HG02642 (cell line): ENCODE results near the gene MFAP4.

Experiments
- ATAC-seq: cut with Tn5 transposase; IDR thresholded peaks from one replicate; pipeline ENCODE4 v1.9.1; 2021; ENCODE audit warnings: mild to moderate bottlenecking; ENCODE audit not compliant: unreplicated experiment, poor library complexity

MFAP4 gene

DNA sequence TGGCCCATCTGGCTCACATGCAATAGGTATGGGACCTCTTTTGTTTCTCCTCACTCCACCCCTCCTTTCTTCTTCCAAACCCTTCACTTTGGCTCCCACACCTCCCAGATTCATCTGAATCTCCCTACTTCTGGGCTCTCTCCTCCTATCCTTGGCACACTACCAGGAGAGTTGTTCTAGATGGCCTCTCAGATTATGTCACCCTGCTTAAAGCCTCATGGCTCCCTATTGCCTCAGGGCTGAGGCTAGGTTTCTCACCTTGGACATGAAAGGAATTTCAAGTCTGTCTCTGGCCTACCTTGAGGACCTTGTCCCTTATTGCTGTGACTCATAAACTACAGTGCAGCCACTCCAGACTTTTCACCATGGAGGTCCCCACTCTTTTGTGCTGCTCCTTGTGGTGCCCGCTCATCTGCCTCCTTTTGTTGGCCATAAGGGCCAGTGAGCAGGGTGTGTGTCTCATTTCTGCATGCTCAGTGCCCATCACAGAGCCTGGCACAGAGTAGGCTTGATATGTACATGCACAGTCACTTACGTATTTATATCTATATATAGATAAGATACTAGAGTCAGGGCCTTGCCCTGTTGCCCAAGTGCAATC, 1.0 kb upstream of the MFAP4 start:
- ATAC-seq, result no peak

DNA sequence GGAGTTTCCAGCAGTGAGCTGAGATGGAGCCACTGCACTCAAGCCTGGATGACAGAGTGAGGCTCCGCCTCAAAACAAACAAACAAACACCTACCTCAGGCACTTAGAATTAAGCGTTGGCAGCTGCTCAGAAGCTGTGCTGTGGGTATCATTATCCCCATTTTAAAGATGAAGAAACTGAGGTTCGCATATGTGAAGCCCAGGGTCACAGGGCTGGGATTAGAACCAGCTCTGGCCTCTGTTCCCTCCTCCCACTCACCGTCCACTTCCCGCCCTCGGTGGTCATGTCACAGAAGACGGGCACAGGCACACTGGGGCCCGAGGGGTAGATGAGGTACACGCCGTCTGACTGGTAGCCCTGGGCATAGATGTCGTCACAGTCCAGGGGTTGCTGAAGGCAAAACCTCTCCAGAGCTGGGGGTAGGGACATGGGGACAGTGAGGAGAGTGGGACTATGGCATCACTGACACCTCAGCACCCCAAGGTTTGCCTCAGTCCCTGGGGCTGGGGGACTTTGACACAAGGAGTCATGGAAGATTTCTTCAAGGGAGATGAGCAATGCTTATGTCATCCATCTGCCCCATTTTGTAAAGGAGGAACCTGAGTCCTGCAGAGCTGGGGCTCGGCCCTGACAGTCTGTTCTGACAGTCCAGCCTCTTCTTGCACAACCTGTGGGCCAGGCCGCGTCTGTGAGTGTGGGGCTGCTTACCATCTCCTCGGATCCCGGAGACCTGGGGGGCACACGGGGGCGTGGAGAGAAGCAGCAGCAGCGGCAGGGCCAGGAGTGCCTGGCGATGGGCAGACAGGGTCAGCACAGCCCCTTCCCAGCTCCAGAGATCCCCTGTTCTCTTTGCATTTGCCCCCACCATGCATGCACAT, 700 bp downstream of the MFAP4 start:
- no peak for ATAC-seq

DNA sequence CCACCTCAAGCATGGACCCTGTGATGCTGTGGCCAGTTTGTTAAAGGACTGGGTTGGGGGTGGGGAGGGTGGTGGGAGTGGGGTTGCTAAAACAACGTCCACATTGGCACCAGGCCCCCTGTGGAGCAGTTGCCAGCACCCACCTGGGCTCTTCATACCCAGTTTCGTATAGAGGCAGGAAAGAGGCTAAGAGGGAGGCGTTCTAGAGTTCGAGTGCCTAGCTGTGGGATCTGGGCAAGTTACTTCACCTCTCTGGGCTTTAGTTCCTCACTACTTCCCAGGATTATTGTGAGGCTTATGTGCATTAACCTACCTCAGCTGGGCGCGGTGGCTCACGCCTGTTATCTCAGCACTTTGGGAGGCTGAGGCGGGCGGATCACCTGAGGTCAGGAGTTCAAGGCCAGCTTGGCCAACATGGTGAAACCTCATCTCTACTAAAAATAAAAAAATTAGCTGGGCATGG, 1.4 kb downstream of the MFAP4 start:
- no peak for ATAC-seq

DNA sequence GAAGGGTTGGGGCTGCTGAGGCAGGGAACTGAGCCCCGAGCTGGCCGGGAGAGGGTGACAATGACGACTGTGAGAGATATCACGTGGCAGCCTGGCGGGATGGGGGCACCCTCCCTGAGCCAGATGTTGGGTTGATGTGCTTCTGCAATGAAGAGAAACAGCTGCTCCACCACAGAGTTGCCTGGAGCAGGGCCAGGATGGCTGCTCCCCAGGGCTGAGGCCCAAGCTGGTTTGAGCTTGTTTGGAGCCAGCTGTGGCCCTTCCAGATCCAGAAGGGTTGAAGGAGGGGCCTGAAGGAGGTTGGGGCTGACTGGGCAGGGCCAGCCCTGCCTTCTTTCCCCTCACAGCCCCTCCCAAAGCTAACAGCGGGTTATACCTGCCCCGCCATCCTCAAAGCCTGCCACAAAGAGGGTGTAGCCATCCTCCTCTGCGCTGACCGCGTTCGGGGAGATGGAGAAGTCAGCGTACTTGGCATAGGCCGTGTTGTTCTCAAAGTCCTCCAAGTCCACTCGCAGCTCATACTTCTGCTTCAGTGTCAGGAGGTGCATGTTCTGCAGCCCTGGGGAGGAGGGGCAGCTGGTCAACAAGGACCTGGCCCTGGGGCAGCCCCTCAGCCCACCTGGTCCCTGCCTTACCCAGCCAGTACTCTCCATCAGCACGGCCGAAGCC, 2.1 kb downstream of the MFAP4 start:
- no peak for ATAC-seq

DNA sequence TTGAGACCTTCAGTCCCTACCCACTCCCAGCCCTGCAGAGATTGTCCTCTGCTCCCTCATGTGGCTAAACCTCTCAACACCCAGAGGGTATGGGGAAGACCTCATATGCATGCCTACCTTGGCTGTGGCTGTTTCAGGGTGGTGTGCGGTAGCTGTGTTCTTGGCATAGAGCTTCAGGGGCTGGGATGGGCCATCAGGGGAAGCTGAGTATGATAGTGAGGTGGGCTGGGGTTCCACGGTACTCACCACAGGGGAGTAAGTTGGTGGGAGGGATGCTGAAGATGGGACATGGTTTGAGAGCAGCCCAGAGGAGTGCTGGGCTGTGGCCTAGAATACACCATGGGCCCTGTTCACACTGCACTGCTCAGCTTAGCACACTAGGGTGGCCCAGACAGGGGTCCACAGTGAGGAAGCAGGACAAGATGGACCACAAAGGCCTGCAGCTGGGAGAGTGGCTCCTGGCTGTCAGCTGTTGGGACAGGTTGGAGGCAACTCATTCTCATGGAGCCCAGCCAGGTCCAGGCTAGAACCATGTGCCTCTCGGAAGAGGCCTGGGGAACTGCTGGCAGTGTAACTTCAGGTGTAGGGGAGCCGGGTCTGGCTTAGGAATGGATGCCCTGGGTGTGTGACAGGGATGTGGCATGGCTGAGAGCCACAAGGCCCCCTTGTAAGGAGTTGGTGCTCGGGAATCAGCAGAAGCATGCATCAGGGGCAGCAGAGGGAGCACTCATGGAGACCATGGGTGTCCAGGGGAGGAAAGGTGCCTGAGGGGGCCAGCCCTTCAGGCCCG, 3.1 kb downstream of the MFAP4 start:
- ATAC-seq, result no peak

DNA sequence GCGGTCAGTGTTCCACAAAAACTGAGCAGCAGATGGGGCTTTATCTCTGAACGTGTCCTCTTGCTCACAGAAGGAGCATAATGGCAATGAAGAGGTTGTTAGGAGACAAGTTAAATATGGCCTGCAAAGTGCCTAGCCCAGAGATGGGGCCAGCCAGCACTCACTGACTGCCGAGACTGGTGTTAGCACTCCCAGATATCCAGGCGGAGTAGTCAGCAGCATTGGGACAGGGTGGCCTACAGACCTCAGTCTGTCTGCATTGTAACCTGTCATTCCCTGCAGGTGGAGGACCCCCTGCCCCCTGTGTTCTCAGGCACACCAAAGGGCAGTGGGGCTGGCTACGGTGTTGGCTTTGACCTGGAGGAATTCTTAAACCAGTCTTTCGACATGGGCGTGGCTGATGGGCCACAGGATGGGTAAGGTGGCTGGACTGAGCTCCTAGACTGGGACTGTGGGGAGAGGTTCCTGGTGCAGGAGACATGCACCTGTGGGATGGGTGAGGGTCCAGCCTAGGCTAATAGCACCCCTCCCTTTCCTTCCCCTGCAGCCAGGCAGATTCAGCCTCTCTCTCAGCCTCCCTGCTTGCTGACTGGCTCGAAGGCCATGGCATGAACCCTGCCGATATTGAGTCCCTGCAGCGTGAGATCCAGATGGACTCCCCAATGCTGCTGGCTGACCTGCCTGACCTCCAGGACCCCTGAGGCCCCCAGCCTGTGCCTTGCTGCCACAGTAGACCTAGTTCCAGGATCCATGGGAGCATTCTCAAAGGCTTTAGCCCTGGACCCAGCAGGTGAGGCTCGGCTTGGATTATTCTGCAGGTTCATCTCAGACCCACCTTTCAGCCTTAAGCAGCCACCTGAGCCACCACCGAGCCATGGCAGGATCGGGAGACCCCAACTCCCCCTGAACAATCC, 4.2 kb downstream of the MFAP4 start:
- no peak for ATAC-seq

DNA sequence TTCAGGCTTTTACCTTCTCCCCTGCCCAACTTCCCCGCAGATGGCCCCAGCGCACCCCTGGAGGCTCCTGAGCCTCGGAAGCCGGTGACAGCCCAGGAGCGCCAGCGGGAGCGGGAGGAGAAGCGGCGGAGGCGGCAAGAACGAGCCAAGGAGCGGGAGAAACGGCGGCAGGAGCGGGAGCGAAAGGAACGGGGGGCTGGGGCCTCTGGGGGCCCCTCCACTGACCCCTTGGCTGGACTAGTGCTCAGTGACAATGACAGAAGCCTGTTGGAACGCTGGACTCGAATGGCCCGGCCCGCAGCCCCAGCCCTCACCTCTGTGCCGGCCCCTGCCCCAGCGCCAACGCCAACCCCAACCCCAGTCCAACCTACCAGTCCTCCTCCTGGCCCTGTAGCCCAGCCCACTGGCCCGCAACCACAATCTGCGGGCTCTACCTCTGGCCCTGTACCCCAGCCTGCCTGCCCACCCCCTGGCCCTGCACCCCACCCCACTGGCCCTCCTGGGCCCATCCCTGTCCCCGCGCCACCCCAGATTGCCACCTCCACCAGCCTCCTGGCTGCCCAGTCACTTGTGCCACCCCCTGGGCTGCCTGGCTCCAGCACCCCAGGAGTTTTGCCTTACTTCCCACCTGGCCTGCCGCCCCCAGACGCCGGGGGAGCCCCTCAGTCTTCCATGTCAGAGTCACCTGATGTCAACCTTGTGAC, 5.1 kb downstream of the MFAP4 start:
- ATAC-seq, result no peak

DNA sequence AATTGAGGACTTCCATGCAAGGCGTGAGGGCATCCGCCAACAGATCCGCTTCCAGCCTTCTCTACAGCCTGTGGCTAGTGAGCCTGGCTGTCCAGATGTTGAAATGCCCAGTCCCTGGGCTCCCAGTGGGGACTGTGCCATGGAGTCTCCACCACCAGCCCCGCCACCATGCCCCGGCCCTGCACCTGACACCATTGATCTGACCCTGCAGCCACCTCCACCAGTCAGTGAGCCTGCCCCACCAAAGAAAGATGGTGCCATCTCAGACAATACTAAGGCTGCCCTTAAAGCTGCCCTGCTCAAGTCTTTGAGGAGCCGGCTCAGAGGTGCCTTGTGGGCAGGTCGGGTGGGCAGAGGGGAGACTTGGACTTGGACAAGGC, 5.6 kb downstream of the MFAP4 start:
- ATAC-seq, result no peak

DNA sequence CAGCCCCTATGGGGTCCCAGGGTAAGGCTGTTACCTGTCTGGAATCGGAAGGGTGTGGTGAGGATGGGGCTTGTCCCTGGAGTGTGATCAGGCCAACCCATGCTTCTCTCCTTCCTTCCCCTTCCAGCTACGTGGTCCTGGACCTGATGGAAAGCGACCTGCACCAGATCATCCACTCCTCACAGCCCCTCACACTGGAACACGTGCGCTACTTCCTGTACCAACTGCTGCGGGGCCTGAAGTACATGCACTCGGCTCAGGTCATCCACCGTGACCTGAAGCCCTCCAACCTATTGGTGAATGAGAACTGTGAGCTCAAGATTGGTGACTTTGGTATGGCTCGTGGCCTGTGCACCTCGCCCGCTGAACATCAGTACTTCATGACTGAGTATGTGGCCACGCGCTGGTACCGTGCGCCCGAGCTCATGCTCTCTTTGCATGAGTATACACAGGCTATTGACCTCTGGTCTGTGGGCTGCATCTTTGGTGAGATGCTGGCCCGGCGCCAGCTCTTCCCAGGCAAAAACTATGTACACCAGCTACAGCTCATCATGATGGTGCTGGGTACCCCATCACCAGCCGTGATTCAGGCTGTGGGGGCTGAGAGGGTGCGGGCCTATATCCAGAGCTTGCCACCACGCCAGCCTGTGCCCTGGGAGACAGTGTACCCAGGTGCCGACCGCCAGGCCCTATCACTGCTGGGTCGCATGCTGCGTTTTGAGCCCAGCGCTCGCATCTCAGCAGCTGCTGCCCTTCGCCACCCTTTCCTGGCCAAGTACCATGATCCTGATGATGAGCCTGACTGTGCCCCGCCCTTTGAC, 6.3 kb downstream of the MFAP4 start:
- ATAC-seq, result no peak

DNA sequence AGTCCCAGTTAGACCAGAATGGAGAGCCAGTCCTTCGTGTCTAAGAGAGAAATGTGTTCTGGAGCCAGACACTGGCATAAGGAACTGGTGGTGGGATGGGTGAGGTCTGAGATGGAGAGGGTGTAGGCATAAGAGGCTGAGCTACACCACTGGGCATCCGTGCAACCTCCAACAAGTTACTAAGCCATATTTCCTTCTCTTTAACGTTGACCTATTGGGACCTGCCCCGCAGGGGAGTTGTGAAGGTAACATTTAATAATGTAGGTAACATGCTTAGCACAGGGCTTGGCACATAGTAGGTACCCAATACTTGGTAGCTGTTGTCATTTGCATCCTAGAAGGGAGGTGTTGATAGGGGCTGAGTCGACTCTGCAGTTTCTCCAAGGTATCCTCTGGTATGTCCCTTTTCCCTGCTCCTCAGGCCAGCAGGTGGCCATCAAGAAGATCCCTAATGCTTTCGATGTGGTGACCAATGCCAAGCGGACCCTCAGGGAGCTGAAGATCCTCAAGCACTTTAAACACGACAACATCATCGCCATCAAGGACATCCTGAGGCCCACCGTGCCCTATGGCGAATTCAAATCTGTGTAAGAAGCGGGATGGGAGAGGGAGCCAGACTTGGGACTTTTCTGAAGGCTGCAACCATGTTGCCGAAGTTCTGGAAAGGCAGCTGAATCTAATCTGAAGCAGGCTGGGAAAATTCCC, 7.5 kb downstream of the MFAP4 start:
- ATAC-seq, result no peak

DNA sequence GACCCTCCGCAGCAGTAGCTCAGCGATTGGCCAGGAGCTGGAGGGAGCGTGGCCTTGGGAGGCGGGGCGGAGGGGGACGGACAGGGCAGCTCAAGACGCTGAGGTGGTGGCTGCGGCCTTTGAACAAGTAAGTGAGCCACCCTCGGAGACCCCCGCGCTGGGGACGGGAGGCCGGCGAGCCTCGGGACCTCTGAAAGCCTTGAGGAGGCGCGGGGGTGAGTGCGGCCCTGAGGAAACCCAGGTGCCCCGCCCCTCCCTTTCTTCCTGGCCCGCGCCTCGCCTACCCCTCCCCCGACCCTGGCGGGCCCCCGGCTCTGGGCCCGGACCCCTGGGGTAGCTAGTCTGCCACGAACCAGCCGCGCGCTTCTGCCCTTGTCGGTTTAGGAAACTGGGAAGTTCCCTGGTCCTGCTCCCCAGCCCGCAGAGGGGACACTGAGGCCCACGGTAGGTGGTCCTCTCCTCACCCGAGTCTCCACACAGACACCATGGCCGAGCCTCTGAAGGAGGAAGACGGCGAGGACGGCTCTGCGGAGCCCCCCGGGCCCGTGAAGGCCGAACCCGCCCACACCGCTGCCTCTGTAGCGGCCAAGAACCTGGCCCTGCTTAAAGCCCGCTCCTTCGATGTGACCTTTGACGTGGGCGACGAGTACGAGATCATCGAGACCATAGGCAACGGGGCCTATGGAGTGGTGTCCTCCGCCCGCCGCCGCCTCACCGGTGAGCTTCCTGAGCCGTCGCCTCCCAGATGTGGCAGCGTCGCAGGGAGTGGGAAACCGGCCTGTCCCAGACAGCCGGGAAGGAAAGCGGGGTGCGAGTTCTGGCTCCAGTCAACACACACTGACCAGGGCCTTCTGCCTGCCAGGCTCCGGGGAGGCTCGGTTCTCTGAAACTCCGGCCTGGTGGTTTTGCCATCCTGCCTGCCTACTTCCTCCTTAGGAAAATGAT, 8.3 kb downstream of the MFAP4 start, which contains the start of gene MAPK7:
Gene MAPK7, plus strand, starts transcription at position 83 of the 945 bp plus-strand sequence. Its CDS starts 403 bp downstream, at position 486.
- peak; percentile 13 for ATAC-seq

DNA sequence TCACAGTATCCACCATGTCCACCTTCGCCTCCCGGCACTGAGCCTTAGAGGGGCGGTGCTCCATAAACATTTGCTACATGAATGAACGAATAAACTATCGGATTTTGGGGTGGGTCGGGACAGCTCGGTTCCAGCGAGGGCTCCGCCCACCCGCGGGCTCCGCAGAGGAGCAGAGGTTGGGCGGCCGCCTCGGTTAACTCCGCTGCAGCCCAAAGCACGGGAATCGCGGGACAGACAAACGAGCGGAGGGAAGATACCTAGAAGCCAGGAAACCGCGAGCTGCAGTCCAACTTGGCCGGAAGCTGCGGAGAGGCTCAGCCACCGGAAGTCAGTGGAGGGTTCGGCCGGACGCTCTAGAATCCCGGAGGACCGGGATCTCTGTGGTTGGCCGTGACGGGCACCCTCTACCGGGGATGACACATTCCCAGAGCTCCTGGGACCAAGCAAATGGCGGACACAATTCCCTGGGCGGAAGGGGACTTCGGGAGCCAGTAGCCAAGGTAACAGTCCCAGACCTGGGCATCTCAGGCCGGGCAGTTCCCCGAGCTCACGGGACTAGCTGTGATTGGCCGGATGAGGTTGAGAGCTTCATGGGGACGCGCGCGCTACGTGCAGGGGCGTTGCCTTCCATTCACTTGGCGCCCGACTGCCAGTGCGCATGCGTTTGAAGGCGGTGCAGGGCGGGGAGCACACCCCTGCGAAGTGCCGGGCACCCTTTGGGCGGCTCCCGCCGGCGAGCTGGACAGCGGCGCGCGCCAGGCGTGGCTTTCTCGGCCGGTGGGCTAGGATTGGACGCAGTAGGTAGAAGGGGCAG, 9.2 kb downstream of the MFAP4 start:
- peak; percentile 90 for ATAC-seq

DNA sequence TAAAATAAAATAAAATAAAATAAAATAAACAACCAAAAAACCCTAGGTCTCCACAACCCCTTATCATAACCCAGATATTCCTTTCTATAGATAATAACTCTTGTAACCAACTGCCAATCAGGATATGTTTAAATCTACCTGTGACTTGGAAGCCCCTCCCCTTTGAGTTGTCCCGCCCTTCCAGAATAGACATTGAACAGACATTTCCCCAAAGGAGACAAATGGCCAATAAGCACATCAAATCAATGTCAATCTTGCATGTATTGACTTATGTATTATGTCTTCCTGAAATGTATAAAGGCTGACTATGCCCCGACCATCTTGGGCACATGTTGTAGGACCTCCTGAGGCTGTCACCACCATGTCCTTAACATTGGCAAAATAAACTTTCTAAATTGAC, 10.2 kb downstream of the MFAP4 start:
- ATAC-seq, result no peak

DNA sequence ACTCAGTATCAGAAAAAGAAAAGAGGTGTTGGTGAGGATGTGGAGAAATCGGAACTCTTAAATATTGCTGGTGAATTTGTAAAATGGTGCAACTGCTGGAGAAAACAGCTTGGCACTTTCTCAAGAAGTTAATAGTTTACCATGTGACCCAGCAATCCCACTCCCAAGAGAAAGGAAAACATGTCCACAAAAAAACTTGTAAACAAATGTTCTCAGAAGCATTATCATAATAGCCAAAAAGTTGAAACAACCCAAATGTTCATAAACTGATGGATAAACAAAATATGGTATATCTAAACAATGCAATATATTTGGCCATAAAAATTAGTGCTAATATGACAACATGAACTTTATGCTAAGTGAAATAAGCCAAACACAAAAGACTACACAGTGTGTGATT, 11.3 kb downstream of the MFAP4 start:
- ATAC-seq, result no peak

DNA sequence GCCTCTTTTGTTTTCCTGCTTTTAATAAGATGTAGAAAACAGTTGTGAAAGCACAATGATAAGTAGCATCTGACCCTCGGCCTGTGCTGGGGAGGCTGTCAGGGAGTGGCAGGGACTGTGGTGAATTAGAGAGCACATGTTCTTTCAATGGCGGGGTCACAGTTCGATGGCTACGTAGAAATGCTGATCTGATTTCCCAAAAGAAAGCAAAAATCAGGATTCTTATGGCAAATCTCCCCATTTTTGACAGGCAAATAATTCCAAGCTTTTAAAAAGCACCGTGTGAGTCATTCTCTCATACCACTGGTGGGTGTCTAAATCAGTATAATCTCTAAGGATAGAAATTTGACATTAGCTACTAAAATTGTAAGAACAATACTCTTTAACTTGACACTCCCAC, 12.9 kb downstream of the MFAP4 start:
- no peak for ATAC-seq
